PC-3 (cell line): ENCODE data around the gene RNF157. TPM values are rescaled to one million over a fixed set of nuclear protein-coding genes. Genes with fewer than 3 reads are reported as not detected.
A peak's percentile ranks its signal among the peaks of the same experiment; 100 is the strongest.

Source experiments
- ATAC-seq: fragments of 200-7000 bp; cut with Tn5 transposase; 2 replicates; pipeline ENCODE4 v1.9.1; 2020; ENCODE audit warnings: mild to moderate bottlenecking, moderate library complexity
- BruUV-seq: library from RNA; stranded (reverse); fragments of 400-500 nt; replicated peaks from 2 replicates; lab custom pipeline; 2021; lab: Mats Ljungman, UMichigan
- CTCF ChIA-PET: fragments of 300-600 bp; sonication (Branson Sonifier 250); formaldehyde crosslinking; loops from one replicate; lab custom pipeline; 2022; ENCODE audit warnings: antibody characterized with exemption; lab: Charles Lee
- POLR2A ChIA-PET: fragments of 300-600 bp; sonication (Branson Sonifier 250); formaldehyde crosslinking; loops from one replicate; lab custom pipeline; 2022; ENCODE audit warnings: antibody characterized with exemption; ENCODE audit not compliant: unreplicated experiment; lab: Charles Lee
- DNase-seq: peaks from one replicate; pipeline ENCODE4 v3.0.0-alpha.2; 2015
- H2AFZ ChIP-seq: fragments of 300-600 bp; sonication (generic); 2 replicates; pipeline ENCODE4 v1.6.0; 2016; ENCODE audit warnings: antibody characterized with exemption, low read length
- H3F3A ChIP-seq: fragments of 300-600 bp; sonication (generic); one replicate; pipeline ENCODE4 v1.6.0; 2017; ENCODE audit warnings: antibody characterized with exemption, low read length, control low read depth, mild to moderate bottlenecking; ENCODE audit not compliant: unreplicated experiment
- H3K27ac ChIP-seq: fragments of 300-600 bp; sonication (generic); 2 replicates; pipeline ENCODE4 v1.5.1; 2016; ENCODE audit warnings: mild to moderate bottlenecking, low read length
- H3K27me3 ChIP-seq: fragments of 300-600 bp; sonication (generic); 2 replicates; pipeline ENCODE4 v1.6.1; 2016; ENCODE audit warnings: low read length, mixed read lengths
- H3K36me3 ChIP-seq: fragments of 300-600 bp; sonication (generic); 2 replicates; pipeline ENCODE4 v1.6.1; 2016; ENCODE audit warnings: low read depth, mixed run types, low read length, mixed read lengths
- H3K4me1 ChIP-seq: fragments of 300-600 bp; sonication (generic); 2 replicates; pipeline ENCODE4 v1.5.1; 2016; ENCODE audit warnings: low read length; ENCODE audit not compliant: insufficient read depth
- H3K4me2 ChIP-seq: fragments of 300-600 bp; sonication (generic); 2 replicates; pipeline ENCODE4 v1.6.0; 2016; ENCODE audit warnings: low read length
- H3K4me3 ChIP-seq: fragments of 300-600 bp; sonication (generic); 2 replicates; pipeline ENCODE4 v1.5.1; 2016; ENCODE audit warnings: mild to moderate bottlenecking, low read length, mixed read lengths
- H3K79me2 ChIP-seq: fragments of 300-600 bp; sonication (generic); 2 replicates; pipeline ENCODE4 v1.6.1; 2017; ENCODE audit warnings: low read length, mixed read lengths
- H3K9ac ChIP-seq: fragments of 300-600 bp; sonication (generic); 2 replicates; pipeline ENCODE4 v1.6.0; 2016; ENCODE audit warnings: mild to moderate bottlenecking, low read length
- H3K9me2 ChIP-seq: fragments of 300-600 bp; sonication (generic); replicated peaks from 2 replicates; pipeline ENCODE4 v1.6.1; 2016; ENCODE audit warnings: mixed run types, low read length, mixed read lengths
- H3K9me3 ChIP-seq: fragments of 300-600 bp; sonication (generic); 2 replicates; pipeline ENCODE4 v1.6.1; 2016; ENCODE audit warnings: low read length, mixed read lengths
- H4K20me1 ChIP-seq: fragments of 300-600 bp; sonication (generic); 2 replicates; pipeline ENCODE4 v1.6.1; 2016; ENCODE audit warnings: low read length, mixed read lengths
- CTCF ChIP-seq: fragments of 300-600 bp; sonication (generic); conservative IDR thresholded peaks from 2 replicates; pipeline ENCODE4 v1.5.1; 2017; ENCODE audit warnings: antibody characterized with exemption, low read depth, mild to moderate bottlenecking, low read length
- EZH2 ChIP-seq: fragments of 300-600 bp; sonication (generic); IDR thresholded peaks from one replicate; pipeline ENCODE4 v1.6.1; 2017; ENCODE audit warnings: antibody characterized with exemption, mild to moderate bottlenecking, low read length; ENCODE audit not compliant: unreplicated experiment
- EZH2phosphoT487 ChIP-seq: fragments of 300-600 bp; sonication (generic); IDR thresholded peaks from 2 replicates; pipeline ENCODE4 v1.6.1; 2018; ENCODE audit warnings: mild to moderate bottlenecking, antibody characterized with exemption, low read length, borderline replicate concordance
- intact Hi-C: fragments of 100-400 bp; cut with micrococcal nuclease; formaldehyde crosslinking; loops from 2 replicates; pipeline ENCODE4 v1.9.0; 2023
- total RNA-seq: library from RNA; depleted of rRNA; stranded (reverse); fragments of >200 nt; gene quantifications from 2 replicates; pipeline ENCODE4 v1.2.3, GENCODE V29; 2014

RNF157 gene
- total RNA-seq, 1 experiment from 2014 or later, result 7.4 TPM

GRCh38 chr17:76122431-76123190 is 117.7 kb downstream of the RNF157 start:
- Histone ChIP-seq H3K79me2 (no peaks in the 10 kb centered on the region), H3K9me2 (no peaks in the 10 kb centered on the region), H3K9ac (no peak overlapping the region), H3K4me2 (no peak overlapping the region), H3F3A (no peaks in the 10 kb centered on the region), H3K4me3 (no peak overlapping the region), H3K27ac (no peak overlapping the region), H4K20me1 (no peaks in the 10 kb centered on the region), H2AFZ (no peak overlapping the region), H3K4me1 (peaks cover 4% of the 10 kb centered on the region; the same call in 1 of the 2 replicates), H3K27me3 (no peaks in the 10 kb centered on the region), H3K36me3 (no peaks in the 10 kb centered on the region), H3K9me3 (no peaks in the 10 kb centered on the region)
- ChIA-PET POLR2A (interaction anchor here (0.7 kb wide), 1 partner anchor 10 kb away, joined by 3 read pairs; no protein-coding TSS in a partner anchor), CTCF (interaction anchor here (0.7 to 1.2 kb wide), 2 partner anchors 59 to 229 kb away, joined by 3 to 5 read pairs; no protein-coding TSS in a partner anchor)
- TF ChIP-seq EZH2phosphoT487, result no peak
- TF ChIP-seq EZH2, result no peak
- TF ChIP-seq CTCF, result no peak
- intact Hi-C loops, result no loop called here
- DNase-seq (no peak), ATAC-seq (no peak)
- BruUV-seq, result no TSS peak

GRCh38 chr17:76121932-76122430 is 118.3 kb downstream of the RNF157 start:
- ChIA-PET CTCF (interaction anchor here (1.3 kb wide), 2 partner anchors 60 to 157 kb away, joined by 10 to 15 read pairs; no protein-coding TSS in a partner anchor), POLR2A (no interaction called here)
- Histone ChIP-seq H3K27me3 (no peaks in the 10 kb centered on the region), H3K27ac (no peak overlapping the region), H3K9me2 (no peaks in the 10 kb centered on the region), H3F3A (no peaks in the 10 kb centered on the region), H3K79me2 (no peaks in the 10 kb centered on the region), H4K20me1 (no peaks in the 10 kb centered on the region), H3K4me2 (peak overlapping the region; percentile 79), H3K9ac (peak overlapping the region; percentile 33; the same call in 1 of the 2 replicates), H2AFZ (peak overlapping the region; percentile 92; the same call in 1 of the 2 replicates), H3K9me3 (no peaks in the 10 kb centered on the region), H3K36me3 (no peaks in the 10 kb centered on the region), H3K4me3 (no peak overlapping the region), H3K4me1 (peaks cover 4% of the 10 kb centered on the region; the same call in 1 of the 2 replicates)
- ATAC-seq (no peak), DNase-seq (no peak)
- no peak for TF ChIP-seq EZH2
- no peak for TF ChIP-seq EZH2phosphoT487
- TF ChIP-seq CTCF, result no peak
- intact Hi-C loops, result loop anchor here (1.0 kb wide), 3 partner anchors 25 to 157 kb away; no protein-coding TSS in a partner anchor
- no TSS peak for BruUV-seq
